Fibroblast of villous mesenchyme (primary cell): ENCODE data around the gene CILP. TPM values are rescaled to one million over a fixed set of nuclear protein-coding genes. Genes with fewer than 3 reads are reported as not detected.
"Not testable (repeated sequence)": the region's sequence is repeated elsewhere in the genome, so short reads cannot be mapped to it uniquely, and the experiment has no call there.

Source experiments
- DNase-seq: peaks from one replicate; pipeline ENCODE4 v3.0.0-alpha.2; 2010; ENCODE audit warnings: low read depth
- H3K4me3 ChIP-seq: 2 replicates; pipeline ENCODE4 v1.5.1; 2011; ENCODE audit warnings: low read depth, mild to moderate bottlenecking, low read length
- total RNA-seq: library from RNA; depleted of rRNA; stranded (reverse); fragments of >200 nt; gene quantifications from 2 replicates; pipeline ENCODE4 v1.2.3, GENCODE V29; 2012
- TF ChIP-seq, protein P1 (sequence below): IDR thresholded peaks from 2 replicates; pipeline ENCODE4 v1.5.1; 2012; ENCODE audit warnings: low read depth, mild to moderate bottlenecking, low read length; ENCODE audit not compliant: insufficient read depth

The CILP gene
- total RNA-seq, 1 donor = under 0.01 TPM

DNA sequence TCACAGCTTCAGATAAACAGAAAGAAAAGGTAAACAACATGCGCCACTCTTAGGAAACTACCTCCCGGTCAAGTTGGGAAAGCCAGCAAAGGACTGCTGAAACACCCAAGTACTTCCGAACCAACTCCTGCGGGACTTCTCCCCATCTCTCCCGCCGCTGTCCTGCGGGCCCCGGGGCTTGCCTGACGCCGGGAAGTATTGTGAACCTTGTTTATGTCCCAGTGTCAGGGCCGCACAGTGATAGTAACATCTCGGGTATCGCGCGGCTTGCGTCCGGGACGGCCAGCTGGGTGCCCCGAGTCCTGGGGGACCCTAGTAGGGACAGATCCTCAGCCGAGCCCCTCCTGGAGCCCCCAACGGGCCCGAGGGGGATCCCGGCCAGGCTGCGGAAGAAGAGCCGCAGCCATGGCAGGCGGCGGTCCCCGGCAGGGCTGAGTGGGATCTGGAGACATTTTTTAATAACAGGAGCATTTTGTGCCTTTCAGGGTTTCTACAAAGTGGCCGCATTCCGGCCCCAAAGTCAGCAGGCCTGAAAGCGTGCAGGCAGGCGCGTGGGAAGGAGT is 26.9 kb downstream of the CILP start:
- peak overlapping the region; percentile 93 for H3K4me3 ChIP-seq
- TF ChIP-seq, protein P1, sequence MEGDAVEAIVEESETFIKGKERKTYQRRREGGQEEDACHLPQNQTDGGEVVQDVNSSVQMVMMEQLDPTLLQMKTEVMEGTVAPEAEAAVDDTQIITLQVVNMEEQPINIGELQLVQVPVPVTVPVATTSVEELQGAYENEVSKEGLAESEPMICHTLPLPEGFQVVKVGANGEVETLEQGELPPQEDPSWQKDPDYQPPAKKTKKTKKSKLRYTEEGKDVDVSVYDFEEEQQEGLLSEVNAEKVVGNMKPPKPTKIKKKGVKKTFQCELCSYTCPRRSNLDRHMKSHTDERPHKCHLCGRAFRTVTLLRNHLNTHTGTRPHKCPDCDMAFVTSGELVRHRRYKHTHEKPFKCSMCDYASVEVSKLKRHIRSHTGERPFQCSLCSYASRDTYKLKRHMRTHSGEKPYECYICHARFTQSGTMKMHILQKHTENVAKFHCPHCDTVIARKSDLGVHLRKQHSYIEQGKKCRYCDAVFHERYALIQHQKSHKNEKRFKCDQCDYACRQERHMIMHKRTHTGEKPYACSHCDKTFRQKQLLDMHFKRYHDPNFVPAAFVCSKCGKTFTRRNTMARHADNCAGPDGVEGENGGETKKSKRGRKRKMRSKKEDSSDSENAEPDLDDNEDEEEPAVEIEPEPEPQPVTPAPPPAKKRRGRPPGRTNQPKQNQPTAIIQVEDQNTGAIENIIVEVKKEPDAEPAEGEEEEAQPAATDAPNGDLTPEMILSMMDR = no peak
- peak; percentile 72 for DNase-seq

DNA sequence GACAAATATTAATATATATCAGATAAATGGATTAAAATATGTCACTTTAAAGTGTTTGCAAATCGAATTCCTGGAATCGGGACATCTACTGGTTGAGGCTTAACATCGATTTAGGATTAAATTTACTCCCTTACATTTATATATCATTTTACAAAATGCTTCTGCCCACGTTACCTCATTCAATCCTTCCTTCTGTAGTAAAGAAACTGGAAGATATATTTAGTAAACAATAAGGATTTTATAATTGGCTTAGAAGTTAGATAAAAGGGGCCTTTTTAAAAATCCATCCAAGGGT is 27.5 kb downstream of the CILP start:
- peak overlapping the region; percentile 93 for H3K4me3 ChIP-seq
- TF ChIP-seq, protein P1 = no peak
- DNase-seq = no peak

- no peak overlapping the region for H3K4me3 ChIP-seq
- TF ChIP-seq, protein P1 = no peak
- no peak for DNase-seq
Observed at GRCh38 chr15:65182538-65182937, 28.7 kb downstream of the CILP start.

GRCh38 chr15:65181582-65182353 is 29.5 kb downstream of the CILP start:
- H3K4me3 ChIP-seq, DNase-seq: not testable (repeated sequence)

- no peak overlapping the region for H3K4me3 ChIP-seq
- no peak for DNase-seq
- TF ChIP-seq, protein P1 = no peak
Observed at GRCh38 chr15:65180167-65180566, 31.1 kb downstream of the CILP start.

GRCh38 chr15:65177901-65178300 is 33.4 kb downstream of the CILP start:
- DNase-seq = no peak
- H3K4me3 ChIP-seq = no peak overlapping the region
- TF ChIP-seq, protein P1 = no peak

DNA sequence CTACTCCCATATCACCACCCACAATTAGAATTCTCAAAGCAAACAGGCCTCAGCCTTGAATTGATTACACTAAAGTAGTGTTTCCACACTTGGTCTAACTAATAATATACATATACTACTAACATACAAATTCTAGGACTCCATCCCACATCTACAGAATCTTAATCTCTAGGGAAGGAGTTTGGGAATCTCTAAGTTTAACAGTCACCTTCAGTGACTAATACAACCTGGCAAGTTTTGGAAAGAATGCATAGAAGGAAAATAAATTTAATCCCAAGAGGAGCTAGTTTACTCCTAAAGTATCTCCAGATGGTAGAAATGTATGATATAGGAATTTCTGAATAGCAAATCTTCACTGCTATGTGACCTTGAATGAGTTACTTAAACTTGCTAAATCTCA is 35.2 kb downstream of the CILP start:
- TF ChIP-seq, protein P1 = no peak

More for the DNA sequence above, 35.2 kb downstream of the CILP start:
- DNase-seq = no peak
- H3K4me3 ChIP-seq = no peak overlapping the region
